Measurements from ENCODE around the gene CABP7.

Gene CABP7

DNA sequence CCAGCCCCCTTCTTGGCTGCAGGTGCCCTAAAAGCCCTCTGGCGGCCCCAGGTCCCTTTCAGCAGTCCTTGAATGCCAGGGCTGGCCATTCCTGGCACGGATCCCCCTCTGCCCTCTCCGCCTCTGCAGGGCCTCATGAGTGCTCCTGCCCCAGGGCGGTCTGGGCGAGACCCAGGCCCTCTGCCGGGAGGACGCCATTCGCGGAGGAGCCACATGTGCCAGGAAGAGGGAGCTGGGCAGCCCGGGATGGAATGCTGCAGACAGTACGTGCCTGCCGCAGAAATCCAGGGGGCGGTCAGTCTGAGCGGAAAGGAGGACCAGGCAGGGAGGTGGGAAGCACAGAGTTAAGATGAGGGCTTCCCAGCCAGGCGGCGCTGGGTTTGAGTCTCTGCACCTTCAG is 2.8 kb downstream of the CABP7 start:
- DNase-seq (ENCODE audit: low read depth in 2 of 2): no peak

DNA sequence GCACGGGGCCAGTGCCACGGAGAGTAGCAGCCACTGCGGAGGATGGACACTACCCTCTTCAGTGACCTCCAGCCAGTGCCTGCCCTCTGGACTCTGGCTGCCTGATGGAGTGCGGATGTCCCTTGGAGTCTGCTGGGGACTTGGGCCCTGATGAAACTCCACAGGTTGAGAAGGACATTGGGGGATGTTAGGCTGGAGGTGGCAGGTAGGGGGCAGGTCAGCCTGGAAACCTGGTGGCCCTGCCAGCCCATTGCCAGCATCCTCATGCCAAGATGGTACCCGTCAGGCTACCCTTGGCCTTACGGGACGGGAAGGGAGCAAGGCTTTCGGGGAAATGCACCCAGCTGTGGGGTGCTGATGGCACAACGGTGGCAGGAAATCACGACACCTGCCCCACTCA is 4.0 kb downstream of the CABP7 start:
- DNase-seq (ENCODE audit: low read depth in 2 of 2): no peak

DNA sequence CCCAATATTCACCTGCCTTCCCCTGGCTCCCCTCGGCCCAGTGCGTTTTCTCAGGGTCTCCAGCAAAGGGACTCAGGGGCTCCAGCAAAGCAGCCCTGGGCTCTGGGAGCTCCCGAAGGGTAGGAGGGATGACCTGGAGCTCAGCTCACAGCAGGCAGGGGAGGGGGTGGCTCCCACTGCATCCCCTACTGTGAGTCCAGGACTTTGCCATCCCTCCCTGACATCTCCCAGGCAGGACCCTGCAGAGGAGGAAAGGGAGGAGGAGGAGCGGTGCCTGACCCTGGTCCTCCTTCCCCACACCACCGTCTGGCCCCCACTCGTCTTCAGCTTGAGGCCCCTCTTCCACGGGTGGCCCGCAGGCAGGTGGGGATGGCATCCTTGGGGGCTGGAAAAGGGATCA is 5.0 kb downstream of the CABP7 start:
- no peak for DNase-seq (ENCODE audit: low read depth in 2 of 2)

DNA sequence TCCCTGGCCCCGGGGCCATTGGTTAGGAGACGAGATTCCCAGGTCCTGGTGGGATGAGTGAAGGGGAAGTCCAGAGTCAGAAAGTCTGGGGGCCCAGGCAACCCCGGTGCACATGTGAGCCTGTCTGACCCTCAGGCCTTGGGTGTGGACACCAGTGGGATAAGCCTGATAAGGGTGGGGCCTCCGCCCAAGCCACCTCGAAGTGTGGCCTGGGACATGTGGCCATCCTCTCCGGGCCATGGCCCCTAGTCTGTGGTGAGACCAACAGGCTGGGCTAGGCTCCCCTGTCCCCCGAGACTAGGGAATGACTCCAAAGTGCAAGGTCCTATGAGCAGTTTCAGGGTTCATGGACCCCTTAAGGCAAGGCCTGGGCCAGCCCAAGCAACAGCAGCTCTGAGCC is 6.3 kb downstream of the CABP7 start:
- no peak for DNase-seq (ENCODE audit: low read depth in 2 of 2)

DNA sequence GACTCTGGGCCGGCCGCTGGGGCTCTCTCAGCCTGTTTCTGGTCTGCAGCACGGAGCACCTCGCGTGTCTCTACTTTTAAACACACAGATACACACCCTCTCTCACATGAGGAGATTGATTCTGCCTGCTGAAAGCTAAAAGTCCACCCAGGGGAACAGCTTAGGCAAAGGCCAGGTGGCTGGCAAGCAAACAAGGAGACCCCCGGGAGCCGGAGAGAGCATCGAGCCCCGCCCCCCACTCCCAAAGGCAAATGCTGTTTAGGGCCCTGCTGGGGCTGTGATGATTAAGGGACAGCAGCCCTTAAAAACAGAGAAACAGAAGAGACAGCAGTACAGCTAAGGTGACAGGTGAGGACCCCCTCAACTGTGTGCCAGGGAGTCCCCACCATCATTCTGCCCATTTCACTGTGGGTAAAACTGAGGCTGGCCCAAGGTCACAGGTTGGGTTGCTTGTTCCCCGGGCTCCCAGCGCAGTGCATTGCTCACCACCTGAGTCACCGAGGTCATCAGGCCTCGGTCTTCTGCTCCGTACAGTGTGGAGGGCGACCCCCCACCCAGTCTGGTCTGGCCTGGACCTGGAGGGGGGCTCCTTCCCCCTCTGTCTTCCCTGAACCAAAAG is 6.8 kb downstream of the CABP7 start:
- no peak for DNase-seq (ENCODE audit: low read depth in 2 of 2)

DNA sequence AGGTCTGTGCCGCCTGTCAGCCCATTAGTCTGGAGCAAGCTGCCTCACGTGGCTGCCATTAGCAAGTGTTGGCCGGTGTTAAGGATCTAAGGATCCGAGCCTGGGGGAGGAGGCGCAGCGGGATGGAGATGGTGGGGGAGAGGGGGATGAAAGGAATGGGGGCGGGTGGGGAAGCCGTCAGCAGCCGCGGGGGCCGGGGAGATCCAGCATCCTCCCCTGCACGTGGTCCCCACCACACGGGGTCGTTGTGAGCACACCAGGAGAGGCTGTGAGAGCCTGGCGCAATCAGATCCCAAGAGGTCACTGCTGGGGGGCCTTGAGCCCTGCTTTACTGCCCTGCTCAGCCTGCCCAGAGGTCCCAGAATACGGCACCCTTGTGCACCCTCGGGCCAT is 7.3 kb downstream of the CABP7 start:
- DNase-seq (ENCODE audit: low read depth in 2 of 2): no peak

DNA sequence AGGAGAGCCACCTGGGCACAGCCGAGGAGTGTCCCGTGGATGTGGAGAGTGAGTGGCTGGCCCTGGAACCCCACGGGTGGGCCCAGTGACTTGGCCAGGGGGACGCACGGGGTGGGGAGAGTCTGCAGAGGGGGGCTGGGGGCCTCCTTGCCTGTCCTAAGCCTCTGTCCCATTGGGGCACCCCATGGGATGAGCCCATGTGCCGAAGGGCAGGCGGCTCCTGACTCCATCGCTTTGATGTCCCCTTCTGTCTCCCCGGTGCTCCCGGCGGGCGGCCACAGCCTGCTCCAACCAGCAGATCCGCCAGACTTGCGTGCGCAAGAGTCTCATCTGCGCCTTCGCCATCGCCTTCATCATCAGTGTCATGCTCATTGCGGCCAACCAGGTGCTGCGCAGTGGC is 9.4 kb downstream of the CABP7 start:
- no peak for DNase-seq (ENCODE audit: low read depth in 2 of 2)

DNA sequence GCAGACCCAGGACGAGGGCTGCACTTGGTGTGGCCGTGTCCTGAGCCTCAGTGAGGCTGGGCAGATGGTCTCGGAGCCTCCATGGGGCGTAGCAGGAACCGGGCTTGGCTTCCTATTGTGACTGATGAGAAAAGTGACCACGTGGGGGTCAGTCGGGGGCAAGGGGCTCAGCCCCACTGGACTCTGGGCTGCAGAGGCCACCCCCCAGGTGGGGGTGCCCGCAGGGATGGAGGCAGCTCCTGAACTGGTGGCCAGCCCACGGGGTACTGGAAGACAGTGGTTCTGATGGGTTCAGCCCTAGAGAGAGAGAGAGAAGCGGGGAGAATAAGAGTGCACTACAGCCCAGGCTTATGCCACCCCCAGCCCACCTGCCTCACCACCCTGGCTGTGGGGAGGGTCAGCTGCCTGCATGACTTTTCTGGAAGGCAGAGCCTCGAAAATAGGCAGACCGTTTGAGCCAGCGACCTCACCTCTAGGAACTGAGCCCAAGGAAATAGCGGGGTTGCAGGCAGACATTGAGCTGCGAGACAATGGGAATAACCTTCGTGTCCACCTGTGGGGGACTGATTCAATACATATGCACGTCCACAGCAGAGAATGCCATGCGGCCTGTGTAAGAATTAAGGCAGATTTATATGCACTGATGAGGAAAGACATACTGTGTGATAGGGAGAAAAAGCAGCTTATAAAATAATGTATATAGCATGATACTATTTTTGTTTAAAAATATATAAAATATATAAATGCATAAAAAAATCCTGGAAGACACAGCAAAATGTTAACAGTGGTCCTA is 11.5 kb downstream of the CABP7 start:
- no peak for DNase-seq (ENCODE audit: low read depth in 2 of 2)

DNA sequence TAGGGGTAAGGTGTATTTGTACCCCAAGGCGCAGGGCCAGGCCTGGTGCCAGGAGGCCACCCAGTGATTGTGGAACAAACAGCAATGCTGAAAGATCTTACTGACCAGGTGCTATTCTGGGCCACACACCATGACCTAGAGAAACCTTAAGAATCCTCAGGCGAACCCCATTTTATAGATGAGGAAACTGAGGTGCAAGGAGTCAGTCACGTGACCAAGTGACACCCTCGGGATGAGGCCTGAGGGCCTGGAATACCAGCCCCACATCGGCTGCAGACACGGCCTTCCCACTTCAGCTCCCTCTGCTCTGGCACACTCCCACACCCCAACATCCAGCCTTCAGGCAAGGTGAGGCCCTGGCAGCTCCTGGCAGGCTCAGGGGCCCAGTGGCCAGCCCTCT is 13.1 kb downstream of the CABP7 start:
- no peak for DNase-seq (ENCODE audit: low read depth in 2 of 2)

DNA sequence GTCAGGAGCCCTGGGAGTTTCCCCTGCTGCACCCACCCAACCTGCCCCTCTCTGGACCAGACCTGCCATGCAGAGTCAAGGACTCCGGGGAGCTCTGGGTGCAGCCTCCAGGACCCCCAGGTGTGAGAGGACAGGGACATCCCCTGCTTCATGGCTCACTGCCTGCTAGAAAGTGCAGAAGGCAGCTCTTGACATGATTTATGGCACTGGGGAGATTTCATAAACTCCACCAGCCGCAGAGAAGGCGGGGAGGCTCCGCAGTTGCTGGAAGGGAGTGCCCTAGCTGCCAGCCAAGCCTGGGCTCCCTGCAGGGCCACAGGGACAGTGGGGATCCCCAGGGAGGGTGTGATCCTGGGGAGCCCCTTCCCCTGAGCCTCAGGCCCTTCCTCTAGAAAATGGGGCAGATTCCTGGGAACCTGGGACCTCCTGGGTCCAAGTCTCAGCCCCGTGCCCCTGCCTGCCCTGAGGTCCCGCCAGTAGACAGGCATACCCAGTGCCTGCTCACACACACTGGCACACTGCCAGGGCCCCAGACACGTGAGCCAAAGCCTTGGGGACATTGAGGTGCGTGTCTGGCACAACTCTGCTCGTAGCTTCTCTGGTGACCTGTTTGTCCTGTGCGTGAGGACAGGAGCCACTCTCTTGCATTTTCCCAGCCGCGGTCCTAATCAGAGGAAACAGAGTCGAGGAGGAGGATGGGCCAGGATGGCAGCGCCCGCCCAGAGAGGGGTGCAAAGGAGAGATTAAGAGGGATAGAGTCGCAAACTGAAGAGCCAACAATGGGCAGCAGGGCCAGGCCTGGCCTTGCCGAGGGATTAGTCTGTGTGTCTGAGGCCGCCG is 13.8 kb downstream of the CABP7 start:
- no peak for DNase-seq (ENCODE audit: low read depth in 2 of 2)

DNA sequence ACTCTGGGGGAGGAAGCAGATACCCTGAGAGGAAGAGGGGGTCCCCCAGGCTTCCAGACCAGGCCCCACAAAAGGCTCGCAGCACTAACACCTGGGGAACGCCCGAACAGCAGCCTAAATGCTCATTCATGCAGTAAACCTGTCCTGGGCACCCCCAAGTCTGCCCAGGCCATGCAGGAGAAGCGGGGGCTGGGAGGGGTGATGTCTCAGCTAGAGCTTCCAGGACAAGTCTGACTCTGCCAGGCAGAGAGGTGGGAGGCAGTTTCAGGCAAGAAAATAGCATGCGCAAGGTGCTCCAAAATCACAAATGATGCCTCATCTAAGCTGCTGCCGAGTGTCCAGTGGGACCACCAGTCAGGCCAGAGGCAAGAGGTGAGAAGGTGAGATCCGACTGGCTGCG is 14.6 kb downstream of the CABP7 start:
- DNase-seq (ENCODE audit: low read depth in 2 of 2): no peak

DNA sequence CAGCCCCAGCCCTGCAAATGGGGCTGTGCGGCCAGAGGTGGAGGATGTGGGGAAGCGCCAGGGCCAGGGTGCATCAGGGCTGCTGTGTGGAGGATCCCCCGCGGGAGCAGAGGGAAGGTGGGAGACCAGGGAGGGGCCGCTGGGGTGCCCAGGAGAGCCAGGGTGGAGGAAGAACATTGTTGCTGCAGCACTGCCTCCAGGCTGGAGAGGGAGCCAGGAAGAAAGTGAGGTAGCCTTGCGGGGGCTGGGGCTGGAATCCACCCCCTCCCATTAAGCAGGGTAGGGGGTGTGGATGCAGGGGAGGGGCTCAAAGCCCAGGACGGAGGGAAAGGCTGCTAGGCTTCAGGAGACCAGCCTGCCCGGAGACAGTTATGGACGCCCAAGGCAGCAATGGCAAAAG is 15.0 kb downstream of the CABP7 start:
- DNase-seq (ENCODE audit: low read depth in 2 of 2): no peak

DNA sequence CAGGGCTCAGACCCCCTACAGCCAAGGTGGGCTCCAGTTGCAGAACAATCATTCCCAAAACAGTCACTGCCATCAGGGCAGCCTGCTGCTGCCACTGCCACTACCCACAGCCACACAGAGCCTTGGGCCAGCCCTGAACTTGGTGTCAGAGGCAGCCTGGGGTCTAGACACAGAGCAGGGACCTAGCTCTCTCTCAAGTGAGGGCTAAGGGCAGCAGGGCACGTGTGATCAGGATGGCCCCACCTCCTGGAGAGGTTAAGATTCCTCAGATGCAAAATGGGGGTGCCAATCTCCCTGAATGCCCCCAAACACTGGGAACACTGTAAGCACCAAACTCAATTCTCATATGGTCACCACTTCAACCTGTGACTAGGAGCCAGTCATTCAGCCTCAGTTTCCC is 15.6 kb downstream of the CABP7 start:
- DNase-seq (ENCODE audit: low read depth in 2 of 2): no peak

DNA sequence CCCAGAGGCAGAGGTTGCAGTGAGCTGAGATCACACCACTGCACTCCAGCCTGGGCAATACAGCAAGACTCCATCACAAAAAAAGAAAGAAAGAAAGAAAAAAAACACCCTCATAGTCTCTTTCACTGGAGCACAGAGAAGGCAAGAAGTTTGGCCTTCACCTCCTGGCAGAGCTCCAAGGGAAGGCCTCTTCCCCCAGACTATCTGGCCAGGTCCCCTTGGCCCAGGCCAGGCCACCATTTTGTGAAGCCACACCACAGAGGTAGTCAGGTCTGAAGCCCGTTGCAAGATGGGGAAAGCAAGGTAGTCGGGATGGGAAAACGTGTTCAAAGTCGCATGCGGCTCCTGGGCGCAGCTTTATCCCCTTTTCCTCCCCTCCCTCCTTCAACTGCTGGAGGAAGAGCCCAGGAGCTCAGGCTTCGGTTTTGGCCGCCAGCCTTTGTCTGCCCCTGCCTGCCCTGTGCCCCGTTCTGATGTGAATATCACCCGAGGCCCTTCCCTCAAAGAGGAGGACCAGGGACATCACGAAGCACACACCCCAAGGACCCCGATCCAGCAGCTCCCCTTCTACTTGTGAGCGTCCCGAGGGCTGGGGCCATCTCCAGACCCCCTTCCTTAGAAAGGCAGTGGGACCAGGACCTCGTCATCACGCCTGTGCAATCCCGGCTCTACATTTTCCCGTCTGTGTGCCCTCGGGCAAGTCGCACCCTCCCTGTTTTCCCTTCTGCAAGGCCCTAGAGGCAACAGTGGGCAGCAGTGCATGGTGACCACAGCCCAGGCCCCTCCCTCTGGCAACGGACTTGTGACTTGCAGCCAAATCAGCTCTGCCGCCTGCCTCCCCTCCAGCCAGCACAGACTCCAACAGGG is 17.7 kb downstream of the CABP7 start:
- DNase-seq (ENCODE audit: low read depth in 2 of 2): no peak

DNA sequence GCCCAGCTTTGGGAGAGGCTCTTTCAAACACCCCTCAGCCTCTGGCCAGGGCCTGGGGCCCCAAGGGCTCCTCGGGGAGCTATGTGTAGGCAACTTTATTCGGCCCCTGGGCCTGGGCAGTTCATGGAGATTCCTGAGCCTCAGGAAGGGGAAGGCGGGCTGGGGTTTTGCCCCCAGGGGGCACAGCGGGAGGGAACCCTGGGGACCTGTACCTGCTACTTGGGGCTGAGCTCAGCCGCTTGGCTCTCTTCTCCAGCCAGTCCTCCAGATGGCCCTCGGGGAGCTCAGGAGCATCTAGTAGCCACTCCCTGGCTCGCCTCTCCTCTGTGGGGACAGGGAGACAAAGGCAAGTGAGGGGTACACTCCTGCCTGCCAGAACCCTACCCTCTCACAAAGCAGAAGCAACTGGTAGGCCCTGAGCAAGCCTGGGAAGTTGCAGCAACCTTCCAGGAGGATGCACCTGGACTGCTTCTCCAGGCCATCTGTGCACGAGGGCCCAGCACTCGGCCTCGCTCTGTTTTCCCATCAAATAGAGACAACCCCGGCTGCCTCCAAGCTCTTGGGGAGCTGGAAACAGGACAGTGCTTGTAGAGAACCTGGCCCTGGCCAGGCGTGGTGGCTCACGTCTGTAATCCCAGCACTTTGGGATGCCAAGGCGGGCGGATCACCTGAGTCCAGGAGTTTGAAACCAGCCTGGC is 18.5 kb downstream of the CABP7 start:
- DNase-seq (ENCODE audit: low read depth in 2 of 2): no peak

DNA sequence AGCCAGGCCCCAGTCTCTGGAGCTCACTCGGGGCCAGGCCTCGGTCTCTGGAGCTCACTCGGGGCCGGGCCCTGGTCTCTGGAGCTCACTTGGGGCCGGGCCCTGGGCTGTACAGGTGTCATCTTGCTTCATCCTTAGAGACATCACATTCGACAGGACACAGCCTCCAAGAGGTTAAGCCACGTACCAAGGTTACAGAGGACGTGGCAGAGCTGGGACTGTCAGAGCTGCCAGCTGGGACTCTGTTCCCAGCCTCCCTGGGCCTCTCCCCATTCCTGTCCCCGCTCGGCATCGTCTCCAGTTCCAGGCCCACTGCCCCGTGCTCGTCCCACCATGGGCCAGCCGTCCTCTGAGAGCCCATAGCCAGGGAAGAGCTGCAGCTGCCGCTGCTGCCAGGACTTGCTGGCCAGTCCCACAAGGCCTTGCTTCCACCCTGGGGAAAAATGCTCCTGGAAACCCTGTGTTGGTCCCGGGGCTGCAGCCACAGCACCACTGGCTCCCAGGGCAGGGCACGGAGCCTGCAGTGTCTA is 19.6 kb downstream of the CABP7 start:
- no peak for DNase-seq (ENCODE audit: low read depth in 2 of 2)

DNA sequence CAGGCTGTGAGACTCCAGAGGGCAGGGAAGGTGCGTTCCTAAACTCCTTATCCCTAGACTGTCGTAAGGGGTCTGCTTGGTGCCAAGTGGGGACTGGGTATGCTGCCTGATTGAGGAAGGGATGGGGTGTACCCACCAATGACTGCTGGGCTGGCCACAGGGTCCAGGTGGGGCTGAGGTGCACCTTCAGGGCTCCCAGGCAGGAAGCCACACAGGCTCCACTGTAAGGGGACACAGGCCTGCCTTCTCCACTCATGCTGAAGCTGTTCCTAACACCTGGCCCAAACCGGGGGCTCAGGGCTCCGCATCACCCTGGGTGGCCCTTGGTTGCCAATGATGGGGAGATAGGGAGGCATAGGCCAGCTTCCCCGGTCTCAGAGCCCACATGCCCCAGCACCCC is 20.4 kb downstream of the CABP7 start:
- DNase-seq (ENCODE audit: low read depth in 2 of 2): no peak

DNA sequence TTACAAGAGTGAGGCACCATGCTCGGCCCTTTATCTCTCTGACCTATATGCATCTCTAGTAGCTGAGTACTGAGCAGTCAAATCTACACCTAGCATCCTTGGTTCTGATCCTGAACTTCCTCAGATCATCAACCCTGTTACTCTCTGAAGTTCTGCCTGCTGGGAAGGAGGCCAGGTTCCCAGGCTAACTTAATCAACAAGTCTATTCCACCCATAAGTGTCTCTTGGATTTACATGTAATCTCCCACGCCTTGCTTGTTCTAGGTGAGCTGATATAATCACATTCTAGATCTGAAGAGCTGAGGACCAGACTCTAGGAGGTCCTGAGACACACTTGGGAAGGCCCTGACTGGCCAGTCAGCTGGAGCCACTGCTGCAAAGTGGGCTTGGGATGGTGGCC is 22.1 kb downstream of the CABP7 start:
- no peak for DNase-seq (ENCODE audit: low read depth in 2 of 2)

DNA sequence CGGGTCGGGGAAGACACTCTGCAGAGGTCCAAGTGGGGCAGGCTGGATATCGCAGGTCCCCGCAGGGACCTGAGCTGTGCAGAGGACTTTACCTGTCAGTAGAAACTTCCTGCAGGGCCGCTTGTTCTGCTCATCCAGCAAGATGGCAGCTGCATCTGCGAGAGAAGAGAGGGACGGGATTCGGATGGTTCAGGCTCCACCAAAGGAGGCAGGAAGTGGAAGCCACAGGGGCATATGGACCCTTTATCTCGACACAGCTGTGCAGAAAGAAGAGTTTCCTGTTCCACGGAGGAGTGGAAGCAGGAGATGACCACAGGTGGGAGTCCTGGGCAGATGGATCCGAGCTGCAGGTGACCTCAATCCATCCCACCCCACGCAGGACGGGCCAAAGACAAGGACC is 22.5 kb downstream of the CABP7 start:
- no peak for DNase-seq (ENCODE audit: low read depth in 2 of 2)

DNA sequence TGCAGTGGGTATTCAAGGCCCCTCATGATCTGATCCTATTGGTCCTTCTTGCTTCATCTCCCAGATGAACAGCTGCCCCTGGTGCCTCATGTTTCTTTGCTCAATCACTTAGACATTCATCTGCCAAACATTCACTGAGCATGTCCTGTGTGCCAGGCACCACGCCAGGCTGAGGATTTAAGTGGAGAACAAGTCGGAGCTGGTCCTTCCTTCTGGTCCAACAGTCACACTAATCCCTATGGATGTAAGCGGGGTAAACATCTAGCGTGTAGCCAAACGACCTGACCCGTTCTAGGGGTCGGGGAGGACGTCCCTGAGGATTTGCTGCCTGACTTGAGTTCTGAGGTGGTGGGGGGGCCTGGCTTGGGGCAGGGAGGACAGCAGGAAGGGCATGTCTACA is 25.1 kb downstream of the CABP7 start:
- DNase-seq (ENCODE audit: low read depth in 2 of 2): no peak

DNA sequence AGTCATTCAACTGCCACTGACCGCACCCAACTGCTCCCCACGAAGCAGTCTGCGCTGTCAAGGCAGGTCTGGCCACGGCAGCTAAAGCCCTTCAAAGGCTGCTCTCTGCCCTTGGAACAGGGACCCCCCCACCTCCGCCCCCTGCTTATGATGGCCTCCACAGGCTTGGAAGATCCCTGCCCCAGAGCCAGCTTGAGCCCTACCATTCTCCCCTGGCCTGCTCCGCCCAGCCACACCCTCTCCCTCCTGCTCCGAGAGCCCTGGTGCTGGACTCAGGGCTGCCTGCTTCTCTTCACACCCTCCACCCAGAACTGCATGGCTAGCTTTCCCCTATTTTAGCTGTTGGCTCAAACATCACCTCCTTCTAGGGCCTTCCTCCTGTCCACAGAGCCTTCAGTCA is 28.0 kb downstream of the CABP7 start:
- DNase-seq (ENCODE audit: low read depth in 2 of 2): no peak

Data from stimulated activated CD8-positive, alpha-beta memory T cell treated with anti-CD3 and anti-CD28 coated beads, Interleukin-7, amount 100 ng/mL, for 1 hour (primary cell).